H1 (cell line): ENCODE measurements around the gene IL17D. TPM values are rescaled to one million over a fixed set of nuclear protein-coding genes. Genes with fewer than 3 reads are reported as not detected.

Source experiments
- CTCF ChIA-PET: fragments of 300-600 bp; sonication (Branson Sonifier 250); formaldehyde crosslinking; loops from one replicate; lab custom pipeline; 2021; ENCODE audit not compliant: partially characterized antibody; lab: Charles Lee
- POLR2A ChIA-PET: fragments of 300-600 bp; sonication (Branson Sonifier 250); formaldehyde crosslinking; loops from one replicate; lab custom pipeline; 2021; ENCODE audit warnings: inconsistent platforms; ENCODE audit not compliant: partially characterized antibody; lab: Charles Lee
- DNase-seq, 2 experiments: peaks; one replicate each; pipeline versions ENCODE4 v3.0.0 to v3.0.0-alpha.2; 2010 to 2022; ENCODE audit warnings: low spot score in 2 of 2, low read depth in 1 of 2, mixed read lengths in 1 of 2
- FAIRE-seq: peaks from 2 replicates; lab custom pipeline; 2011; peaks lifted over from hg19 to GRCh38; lab: Jason Lieb, UNC
- H2AFZ ChIP-seq: 2 replicates; pipeline ENCODE4 v1.8.1; 2012; ENCODE audit warnings: low read length, inconsistent platforms
- H2AK5ac ChIP-seq: 2 replicates; pipeline ENCODE4 v1.6.1; 2013; ENCODE audit warnings: low read depth, low read length
- H2BK120ac ChIP-seq: replicated peaks from 2 replicates; pipeline ENCODE3; 2013; ENCODE audit warnings: low read depth, low read length, inconsistent platforms
- H2BK12ac ChIP-seq: 2 replicates; pipeline ENCODE4 v1.6.1; 2013; ENCODE audit warnings: low read depth, low read length
- H2BK15ac ChIP-seq: 2 replicates; pipeline ENCODE4 v1.6.1; 2013; ENCODE audit warnings: low read length
- H2BK20ac ChIP-seq: 2 replicates; pipeline ENCODE4 v1.6.1; 2013; ENCODE audit warnings: low read length
- H2BK5ac ChIP-seq: 2 replicates; pipeline ENCODE4 v1.6.1; 2013; ENCODE audit warnings: low read depth, low read length
- H3K14ac ChIP-seq: 2 replicates; pipeline ENCODE4 v1.6.1; 2013; ENCODE audit warnings: inconsistent platforms; ENCODE audit not compliant: insufficient read length
- H3K18ac ChIP-seq: 2 replicates; pipeline ENCODE4 v1.6.1; 2013; ENCODE audit warnings: low read length; ENCODE audit errors: extremely low read depth
- H3K23ac ChIP-seq: 2 replicates; pipeline ENCODE4 v1.6.1; 2013; ENCODE audit warnings: inconsistent platforms; ENCODE audit not compliant: insufficient read length
- H3K23me2 ChIP-seq: 2 replicates; pipeline ENCODE4 v1.6.1; 2013; ENCODE audit warnings: low read depth, low read length
- H3K27ac ChIP-seq: 2 replicates; pipeline ENCODE4 v1.6.1; 2011; ENCODE audit warnings: low read depth, low read length, inconsistent platforms
- H3K27me3 ChIP-seq, 4 experiments: replicated peaks in 1 of 4; 1 replicate in 1 of 4; 2 replicates in 3 of 4; pipeline versions ENCODE4 v1.6.1 to v1.8.1; 2011 to 2013; ENCODE audit warnings: low read length in 3 of 4, mild to moderate bottlenecking in 3 of 4, inconsistent platforms in 2 of 4, mixed read lengths in 2 of 4, moderate library complexity in 1 of 4; ENCODE audit not compliant: control insufficient read depth in 3 of 4, insufficient read depth in 3 of 4; ENCODE audit errors: extremely low read depth in 1 of 4
- H3K36me3 ChIP-seq, 4 experiments: 2 replicates each; pipeline versions ENCODE4 v1.6.1 to v1.8.1; 2011 to 2013; ENCODE audit warnings: mild to moderate bottlenecking in 4 of 4, low read length in 3 of 4, moderate library complexity in 2 of 4, control low read depth in 1 of 4, inconsistent platforms in 1 of 4; ENCODE audit not compliant: insufficient read depth in 4 of 4, control insufficient read depth in 2 of 4
- H3K4ac ChIP-seq: replicated peaks from 2 replicates; pipeline ENCODE3; 2013; ENCODE audit warnings: low read length, low read depth, mixed read lengths, inconsistent platforms; ENCODE audit not compliant: insufficient read length
- H3K4me1 ChIP-seq, 4 experiments: replicated peaks in 1 of 4; 1 replicate in 1 of 4; 2 replicates in 3 of 4; pipeline versions ENCODE4 v1.6.1 to v1.8.1; 2011 to 2013; ENCODE audit warnings: low read length in 3 of 4, inconsistent platforms in 2 of 4, mixed read lengths in 1 of 4; ENCODE audit not compliant: insufficient read depth in 4 of 4, control insufficient read depth in 3 of 4
- H3K4me2 ChIP-seq, 2 experiments: 2 replicates each; pipeline versions ENCODE4 v1.6.1 to v1.8.1; 2011 to 2013; ENCODE audit warnings: low read depth in 2 of 2, low read length in 2 of 2, control low read depth in 1 of 2, inconsistent platforms in 1 of 2, mild to moderate bottlenecking in 1 of 2; ENCODE audit not compliant: insufficient read depth in 1 of 2
- H3K4me3 ChIP-seq, 4 experiments: fragments of 200-600, 300-600 bp in 1 of 4; sonication (generic), shearing (Covaris generic), sonication (Bioruptor Twin) in 1 of 4; 2 replicates each; pipeline versions ENCODE4 v1.5.1 to v1.8.1; 2011 to 2016; ENCODE audit warnings: low read length in 4 of 4, low read depth in 3 of 4, control low read depth in 2 of 4, inconsistent platforms in 2 of 4, mild to moderate bottlenecking in 2 of 4, mixed read lengths in 1 of 4, moderate library complexity in 1 of 4; ENCODE audit not compliant: insufficient read depth in 2 of 4; ENCODE audit errors: extremely low read depth in 1 of 4
- H3K56ac ChIP-seq: replicated peaks from 2 replicates; pipeline ENCODE3; 2013; ENCODE audit warnings: low read depth, mild to moderate bottlenecking, mixed read lengths, low read length, inconsistent platforms; ENCODE audit not compliant: insufficient read length
- H3K79me1 ChIP-seq: 2 replicates; pipeline ENCODE4 v1.6.1; 2013; ENCODE audit warnings: low read depth, low read length, control low read depth
- H3K79me2 ChIP-seq, 2 experiments: 2 replicates each; pipeline versions ENCODE4 v1.6.1 to v1.8.1; 2012 to 2013; ENCODE audit warnings: low read length in 2 of 2, mild to moderate bottlenecking in 2 of 2, inconsistent platforms in 1 of 2; ENCODE audit not compliant: insufficient read depth in 2 of 2, control insufficient read depth in 1 of 2
- H3K9ac ChIP-seq, 4 experiments: replicated peaks in 1 of 4; 1 replicate in 1 of 4; 2 replicates in 3 of 4; pipeline versions ENCODE4 v1.6.1 to v1.8.1; 2011 to 2013; ENCODE audit warnings: low read depth in 3 of 4, low read length in 3 of 4, control low read depth in 2 of 4, mild to moderate bottlenecking in 2 of 4, moderate library complexity in 2 of 4, inconsistent platforms in 1 of 4; ENCODE audit errors: extremely low read depth in 1 of 4
- H3K9me3 ChIP-seq, 2 experiments: 2 replicates each; pipeline versions ENCODE4 v1.6.1 to v1.8.1; 2012 to 2013; ENCODE audit warnings: mild to moderate bottlenecking in 2 of 2, moderate library complexity in 2 of 2, control low read depth in 1 of 2, inconsistent platforms in 1 of 2, low read depth in 1 of 2, low read length in 1 of 2, mixed read lengths in 1 of 2; ENCODE audit not compliant: insufficient read depth in 2 of 2
- H4K20me1 ChIP-seq, 2 experiments: replicated peaks in 1 of 2; 2 replicates each; pipeline versions ENCODE3 to v1.8.1; 2011 to 2013; ENCODE audit warnings: inconsistent platforms in 2 of 2, low read length in 2 of 2, mild to moderate bottlenecking in 1 of 2; ENCODE audit not compliant: insufficient read depth in 2 of 2, control insufficient read depth in 1 of 2
- H4K5ac ChIP-seq: 2 replicates; pipeline ENCODE4 v1.6.1; 2013; ENCODE audit warnings: low read length, low read depth, mixed read lengths, inconsistent platforms; ENCODE audit not compliant: insufficient read length
- H4K8ac ChIP-seq: 2 replicates; pipeline ENCODE4 v1.8.0; 2013; ENCODE audit warnings: mild to moderate bottlenecking, moderate library complexity, low read length, inconsistent platforms; ENCODE audit not compliant: insufficient read depth; ENCODE audit errors: extremely low read depth
- H4K91ac ChIP-seq: replicated peaks from 2 replicates; pipeline ENCODE3; 2013; ENCODE audit warnings: low read length, mixed read lengths, inconsistent platforms; ENCODE audit not compliant: insufficient read length
- CREB1 ChIP-seq: IDR thresholded peaks from 2 replicates; pipeline ENCODE4 v1.6.1; 2012; ENCODE audit warnings: inconsistent platforms
- FOSL1 ChIP-seq: IDR thresholded peaks from 2 replicates; pipeline ENCODE4 v1.6.1; 2011; ENCODE audit warnings: mild to moderate bottlenecking, low read depth, low read length, moderate library complexity; ENCODE audit not compliant: insufficient read depth
- GTF2F1 ChIP-seq: IDR thresholded peaks from 2 replicates; pipeline ENCODE4 v1.6.1; 2012; ENCODE audit warnings: low read depth, low read length, improper control_type of control experiment, borderline replicate concordance
- JUND ChIP-seq: IDR thresholded peaks from 2 replicates; pipeline ENCODE4 v1.6.1; 2011; ENCODE audit warnings: mild to moderate bottlenecking, improper control_type of control experiment, low read length
- KDM4A ChIP-seq: IDR thresholded peaks from one replicate; pipeline ENCODE4 v1.7.1; 2012; ENCODE audit warnings: low read depth, mild to moderate bottlenecking, moderate library complexity, low read length, inconsistent platforms; ENCODE audit not compliant: severe bottlenecking
- NANOG ChIP-seq: IDR thresholded peaks from 2 replicates; pipeline ENCODE4 v1.6.1; 2011; ENCODE audit warnings: low read length, low read depth, mild to moderate bottlenecking, inconsistent platforms; ENCODE audit not compliant: insufficient read depth, poor library complexity, severe bottlenecking
- NRF1 ChIP-seq: IDR thresholded peaks from 2 replicates; pipeline ENCODE4 v1.6.1; 2011; ENCODE audit warnings: mild to moderate bottlenecking, low read depth, low read length, improper control_type of control experiment
- POLR2A ChIP-seq, 2 experiments: IDR thresholded peaks; 1 replicate in 1 of 2; 2 replicates in 1 of 2; pipeline ENCODE4 v1.6.1; 2011; ENCODE audit warnings: low read depth in 2 of 2, low read length in 2 of 2, mild to moderate bottlenecking in 2 of 2; ENCODE audit errors: control extremely low read depth in 1 of 2
- RNF2 ChIP-seq: fragments of 200-900, 300-1000 bp; sonication (generic); IDR thresholded peaks from 2 replicates; pipeline ENCODE4 v1.7.1; 2016; ENCODE audit warnings: borderline replicate concordance, low read depth, mild to moderate bottlenecking, antibody characterized with exemption, low read length; ENCODE audit not compliant: poor library complexity, severe bottlenecking; ENCODE audit errors: missing control alignments
- RXRA ChIP-seq: IDR thresholded peaks from 2 replicates; pipeline ENCODE4 v1.6.1; 2011; ENCODE audit warnings: low read depth, mild to moderate bottlenecking, low read length, moderate library complexity; ENCODE audit not compliant: insufficient read depth
- SP1 ChIP-seq: IDR thresholded peaks from 2 replicates; pipeline ENCODE4 v1.6.1; 2011; ENCODE audit warnings: low read depth, low read length
- SP4 ChIP-seq: IDR thresholded peaks from 2 replicates; pipeline ENCODE4 v1.6.1; 2012; ENCODE audit warnings: low read length, inconsistent platforms
- TCF12 ChIP-seq: IDR thresholded peaks from 2 replicates; pipeline ENCODE4 v1.6.1; 2011; ENCODE audit warnings: low read depth, mild to moderate bottlenecking, low read length
- YY1 ChIP-seq: IDR thresholded peaks from 2 replicates; pipeline ENCODE4 v1.6.1; 2011; ENCODE audit warnings: low read depth, mild to moderate bottlenecking, low read length
- WGBS, 2 experiments: shearing (Covaris generic) in 1 of 2; methylation state at CpG; one replicate each; pipeline versions ENCODE4 v1.1.6 to v1.1.7; 2013 to 2015; ENCODE audit warnings: low lambda C conversion rate in 2 of 2, mixed read lengths in 2 of 2, inconsistent platforms in 1 of 2, low coverage in 1 of 2, missing lambda C conversion rate in 1 of 2; ENCODE audit not compliant: insufficient replicate concordance in 2 of 2, insufficient coverage in 1 of 2, insufficient read length in 1 of 2; ENCODE audit errors: extremely low coverage in 1 of 2, missing lambda C conversion rate in 1 of 2; 5-methylcytosine and 5-hydroxymethylcytosine counted together
- polyA plus RNA-seq, 7 experiments: library from polyadenylated mRNA; depleted of rRNA in 3 of 7; stranded (reverse) in 5 of 7; unstranded in 2 of 7; fragments of >200 nt in 5 of 7; fragments of 200-250 nt in 2 of 7; gene quantifications; 1 replicate in 5 of 7; 2 replicates in 1 of 7; 4 replicates in 1 of 7; pipeline versions ENCODE4 v1.2.1 to v1.2.3, GENCODE V29; 2011 to 2013; ENCODE audit warnings: missing spikeins in 2 of 7, mixed read lengths in 2 of 7
- total RNA-seq: library from RNA; stranded (reverse); fragmentation: NEBNext Ultra II Directional; extraction: Animal tissue kit (Norgen Biotek cat#: 25700); gene quantifications from 2 replicates; pipeline ENCODE4 v1.2.1, GENCODE V29; 2021
- TF ChIP-seq, protein P1 (sequence below): IDR thresholded peaks from 2 replicates; pipeline ENCODE4 v1.6.1; 2012; ENCODE audit warnings: inconsistent platforms

IL17D gene
- total and polyA plus RNA-seq, 2 of the 8 experiments (the other 6 are each of a cell fraction or from before 2014, with no cell fraction given), result 0.56 to 0.59 TPM

GRCh38 chr13:20760872-20761271 is 57.4 kb downstream of the IL17D start:
- Histone ChIP-seq H2AK5ac (no peak overlapping the region), H3K27ac (no peak overlapping the region), H4K8ac (no peak overlapping the region), H4K20me1 (no peaks in the 10 kb centered on the region), H3K18ac (no peak overlapping the region), H4K5ac (no peak overlapping the region), H3K9me3 (no peaks in the 10 kb centered on the region; a peak in 2 of 4 replicates), H3K4me3 (no peak overlapping the region), H3K36me3 (no peaks in the 10 kb centered on the region), H3K4me1 (no peaks in the 10 kb centered on the region; a peak in 1 of 7 replicates), H3K79me1 (no peaks in the 10 kb centered on the region), H2BK12ac (no peak overlapping the region), H2BK5ac (no peak overlapping the region), H3K79me2 (no peaks in the 10 kb centered on the region), H2BK15ac (no peak overlapping the region), H3K9ac (no peak overlapping the region), H2AFZ (no peak overlapping the region), H3K23ac (no peak overlapping the region), H3K4ac (no peak overlapping the region), H4K91ac (no peak overlapping the region), H3K23me2 (no peaks in the 10 kb centered on the region), H3K14ac (no peak overlapping the region), H2BK20ac (no peak overlapping the region), H3K27me3 (no peaks in the 10 kb centered on the region), H3K56ac (no peak overlapping the region), H3K4me2 (no peak overlapping the region), H2BK120ac (no peak overlapping the region)
- ChIA-PET CTCF (interaction anchor here (1.0 kb wide), 1 partner anchor 11 kb away, joined by 3 read pairs; no protein-coding TSS in a partner anchor), POLR2A (no interaction called here)
- no peak for FAIRE-seq
- DNase-seq, result no peak
- WGBS, 2 experiments, result 83% methylated on average over 3 of the region's 3 CpGs; no CpG with 5 or more reads in 1 of the 2 experiments
- TF ChIP-seq RNF2, result no peak
- no peak for TF ChIP-seq SP4
- TF ChIP-seq TCF12, result no peak
- no peak for TF ChIP-seq KDM4A
- no peak for TF ChIP-seq POLR2A (IDR thresholded peaks at IDR 0.05; ENCODE audit: control extremely low read depth in 1 of 2, low read depth in 2 of 2, low read length in 2 of 2)
- no peak for TF ChIP-seq YY1
- TF ChIP-seq NANOG, result no peak
- TF ChIP-seq JUND, result no peak
- no peak for TF ChIP-seq NRF1
- TF ChIP-seq RXRA, result no peak
- TF ChIP-seq FOSL1, result no peak
- TF ChIP-seq, protein P1, sequence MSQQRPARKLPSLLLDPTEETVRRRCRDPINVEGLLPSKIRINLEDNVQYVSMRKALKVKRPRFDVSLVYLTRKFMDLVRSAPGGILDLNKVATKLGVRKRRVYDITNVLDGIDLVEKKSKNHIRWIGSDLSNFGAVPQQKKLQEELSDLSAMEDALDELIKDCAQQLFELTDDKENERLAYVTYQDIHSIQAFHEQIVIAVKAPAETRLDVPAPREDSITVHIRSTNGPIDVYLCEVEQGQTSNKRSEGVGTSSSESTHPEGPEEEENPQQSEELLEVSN, result no peak
- no peak for TF ChIP-seq CREB1
- TF ChIP-seq GTF2F1, result no peak
- TF ChIP-seq SP1, result no peak
